HG03354 (cell line): Measurements from ENCODE around the gene INF2.
A peak's percentile ranks its signal among the peaks of the same experiment; 100 is the strongest.
"Not testable (repeated sequence)": the region's sequence is repeated elsewhere in the genome, so short reads cannot be mapped to it uniquely, and the experiment has no call there.

Source experiments
- ATAC-seq: cut with Tn5 transposase; IDR thresholded peaks from one replicate; pipeline ENCODE4 v1.9.1; 2021; ENCODE audit warnings: mild to moderate bottlenecking; ENCODE audit not compliant: unreplicated experiment, poor library complexity, severe bottlenecking

The INF2 gene

GRCh38 chr14:104656014-104656714 is 33.3 kb upstream of the INF2 start:
- no peak for ATAC-seq

- no peak for ATAC-seq
Observed at GRCh38 chr14:104657101-104657524, 32.3 kb upstream of the INF2 start.

- peak; percentile 53 for ATAC-seq
Observed at GRCh38 chr14:104657563-104658324, 31.7 kb upstream of the INF2 start.

GRCh38 chr14:104658325-104658712 is 31.1 kb upstream of the INF2 start:
- ATAC-seq: no peak

- ATAC-seq: no peak
Observed at GRCh38 chr14:104659146-104659545, 30.3 kb upstream of the INF2 start.

GRCh38 chr14:104659764-104660523 is 29.5 kb upstream of the INF2 start:
- no peak for ATAC-seq

- ATAC-seq: peak; percentile 33
Observed at GRCh38 chr14:104660597-104660996, 28.8 kb upstream of the INF2 start.

GRCh38 chr14:104661086-104661485 is 28.3 kb upstream of the INF2 start:
- no peak for ATAC-seq

GRCh38 chr14:104661528-104662157 is 27.8 kb upstream of the INF2 start:
- ATAC-seq: peak; percentile 31

- ATAC-seq: not testable (repeated sequence)
Observed at GRCh38 chr14:104662472-104662871, 26.9 kb upstream of the INF2 start.

- no peak for ATAC-seq
Observed at GRCh38 chr14:104664107-104664506, 25.3 kb upstream of the INF2 start.

- ATAC-seq: no peak
Observed at GRCh38 chr14:104664588-104664987, 24.8 kb upstream of the INF2 start.

- no peak for ATAC-seq
Observed at GRCh38 chr14:104665114-104665656, 24.2 kb upstream of the INF2 start.

- ATAC-seq: no peak
Observed at GRCh38 chr14:104665657-104666522, 23.5 kb upstream of the INF2 start.

- ATAC-seq: not testable (repeated sequence)
Observed at GRCh38 chr14:104666523-104666895, 22.9 kb upstream of the INF2 start.

GRCh38 chr14:104666981-104667380 is 22.4 kb upstream of the INF2 start:
- ATAC-seq: no peak

- ATAC-seq: no peak
Observed at GRCh38 chr14:104669697-104670096, 19.7 kb upstream of the INF2 start.

- not testable (repeated sequence) for ATAC-seq
Observed at GRCh38 chr14:104671330-104671977, 18.0 kb upstream of the INF2 start.
